HTR-8/SVneo (cell line): ENCODE measurements around the gene SMPD3.

Experiments
- DNase-seq: peaks from one replicate; pipeline ENCODE4 v3.0.0; 2011; ENCODE audit warnings: low spot score, mixed read lengths; ENCODE audit not compliant: insufficient read length
- FAIRE-seq: peaks from 2 replicates; lab custom pipeline; 2011; peaks lifted over from hg19 to GRCh38; lab: Jason Lieb, UNC

SMPD3 gene

GRCh38 chr16:68445458-68445857, 2.9 kb downstream of the SMPD3 start:
- FAIRE-seq (peak; percentile 66), DNase-seq (peak; percentile 36)

- FAIRE-seq = peak; percentile 68
- peak; percentile 62 for DNase-seq
Measured at GRCh38 chr16:68444056-68444657, 4.2 kb downstream of the SMPD3 start.

- FAIRE-seq (no peak), DNase-seq (no peak)
Measured at GRCh38 chr16:68436581-68436980, 11.7 kb downstream of the SMPD3 start.

- no peak for FAIRE-seq
- DNase-seq = no peak
Measured at GRCh38 chr16:68434624-68435210, 13.6 kb downstream of the SMPD3 start.

GRCh38 chr16:68433316-68433715, 15.0 kb downstream of the SMPD3 start:
- DNase-seq (no peak), FAIRE-seq (no peak)

GRCh38 chr16:68432701-68433100, 15.6 kb downstream of the SMPD3 start:
- DNase-seq (no peak), FAIRE-seq (no peak)

- no peak for DNase-seq
- FAIRE-seq = no peak
Measured at GRCh38 chr16:68429076-68429854, 19.0 kb downstream of the SMPD3 start.

GRCh38 chr16:68427649-68428303, 20.5 kb downstream of the SMPD3 start:
- DNase-seq = no peak

GRCh38 chr16:68426347-68426652, 22.0 kb downstream of the SMPD3 start:
- DNase-seq (no peak), FAIRE-seq (no peak)

More at GRCh38 chr16:68427649-68428303, 20.5 kb downstream of the SMPD3 start:
- FAIRE-seq = no peak

GRCh38 chr16:68425498-68426346, 22.6 kb downstream of the SMPD3 start:
- FAIRE-seq (no peak), DNase-seq (no peak)

GRCh38 chr16:68423771-68424170, 24.5 kb downstream of the SMPD3 start:
- FAIRE-seq (no peak), DNase-seq (no peak)

GRCh38 chr16:68422396-68422960, 25.8 kb downstream of the SMPD3 start:
- no peak for FAIRE-seq
- no peak for DNase-seq

- no peak for DNase-seq
- no peak for FAIRE-seq
Measured at GRCh38 chr16:68421076-68421475, 27.2 kb downstream of the SMPD3 start.

GRCh38 chr16:68420366-68420942, 27.9 kb downstream of the SMPD3 start:
- FAIRE-seq (no peak), DNase-seq (no peak)

- DNase-seq (no peak), FAIRE-seq (no peak)
Measured at GRCh38 chr16:68417711-68418301, 30.5 kb downstream of the SMPD3 start.

- DNase-seq (no peak), FAIRE-seq (no peak)
Measured at GRCh38 chr16:68416057-68417046, 32.0 kb downstream of the SMPD3 start.

GRCh38 chr16:68414581-68414980, 33.7 kb downstream of the SMPD3 start:
- DNase-seq (no peak), FAIRE-seq (no peak)

GRCh38 chr16:68412061-68412460, 36.2 kb downstream of the SMPD3 start:
- no peak for DNase-seq
- FAIRE-seq = no peak
